HG02642 (cell line): ENCODE measurements around the gene PLPP4.
"Not testable (repeated sequence)": the region's sequence is repeated elsewhere in the genome, so short reads cannot be mapped to it uniquely, and the experiment has no call there.

Experiments used
- ATAC-seq: cut with Tn5 transposase; IDR thresholded peaks from one replicate; pipeline ENCODE4 v1.9.1; 2021; ENCODE audit warnings: mild to moderate bottlenecking; ENCODE audit not compliant: unreplicated experiment, poor library complexity

The PLPP4 gene

DNA sequence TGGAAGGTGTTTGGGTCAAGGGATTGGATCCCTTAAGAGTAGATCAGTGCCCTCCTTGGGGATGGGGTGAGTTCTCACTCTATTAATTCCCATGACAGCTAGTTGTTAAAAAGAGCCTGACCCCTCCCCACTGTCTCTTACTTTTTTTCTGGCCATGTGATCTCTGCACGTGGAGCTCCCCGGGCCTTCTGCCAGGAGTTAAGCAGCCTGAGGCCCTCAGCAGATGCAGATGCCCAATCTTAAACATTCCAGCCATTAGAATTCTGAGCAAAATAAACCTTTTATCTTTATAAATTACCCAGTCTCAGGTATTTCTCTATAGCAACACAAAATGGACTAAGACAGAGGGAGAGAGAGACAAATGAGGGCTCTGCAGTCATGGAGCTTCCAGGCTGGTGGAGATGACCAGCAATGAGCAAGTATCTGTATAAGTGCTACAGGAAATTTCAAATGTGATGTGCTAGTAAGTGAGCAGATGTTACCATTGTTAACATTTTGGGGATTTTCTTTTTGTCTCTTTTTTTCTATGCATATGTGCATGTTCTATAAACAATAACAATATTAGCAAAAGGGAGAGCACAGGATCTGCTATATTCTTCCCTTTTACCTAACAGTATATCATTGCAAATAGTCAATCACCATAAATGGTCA, 26.7 kb downstream of the PLPP4 start:
- no peak for ATAC-seq

DNA sequence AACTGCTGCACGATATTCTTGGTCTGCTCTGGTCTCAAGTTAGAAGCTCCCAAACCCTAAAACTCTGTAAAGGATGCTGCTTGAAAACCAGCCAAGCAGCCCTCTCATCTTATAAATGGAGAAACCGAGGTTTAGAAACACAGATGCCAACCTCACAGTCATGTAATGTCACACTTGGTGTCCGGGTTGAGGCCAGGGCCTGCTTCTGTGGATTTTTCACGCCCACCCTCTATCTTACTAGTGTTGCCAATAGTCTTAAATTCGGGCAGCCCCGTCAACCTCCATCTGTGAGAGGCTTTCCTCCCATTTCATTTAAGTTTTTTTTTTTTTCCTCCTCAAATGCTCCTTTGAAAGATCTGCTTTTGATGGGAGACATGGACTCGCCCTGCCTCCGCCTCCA, 28.9 kb downstream of the PLPP4 start:
- no peak for ATAC-seq

DNA sequence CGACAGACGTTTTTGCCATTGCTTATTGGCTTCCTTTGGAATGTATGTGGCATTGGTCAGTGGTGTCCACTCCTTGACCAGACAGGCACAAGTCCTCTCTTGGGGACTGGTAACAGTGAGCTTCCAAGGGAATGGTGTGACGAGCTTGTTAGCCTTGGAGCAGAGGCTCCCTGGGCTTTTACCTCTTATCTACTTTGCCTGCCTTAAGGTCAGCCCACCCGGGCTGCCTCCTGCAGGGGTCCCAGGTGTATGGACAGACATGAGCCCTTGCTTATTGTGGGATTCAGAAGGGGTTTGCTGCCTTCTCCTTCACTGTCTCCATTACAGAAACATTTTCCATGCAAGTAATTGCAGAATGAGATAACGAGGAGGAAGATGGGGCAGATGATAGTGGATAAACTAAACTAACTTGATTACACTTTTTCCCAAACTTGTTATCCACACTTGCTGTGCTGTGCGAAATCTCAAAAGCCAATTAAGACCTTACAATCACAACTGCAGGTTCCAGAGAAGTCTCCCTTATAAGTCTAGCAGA, 29.7 kb downstream of the PLPP4 start:
- ATAC-seq: no peak

DNA sequence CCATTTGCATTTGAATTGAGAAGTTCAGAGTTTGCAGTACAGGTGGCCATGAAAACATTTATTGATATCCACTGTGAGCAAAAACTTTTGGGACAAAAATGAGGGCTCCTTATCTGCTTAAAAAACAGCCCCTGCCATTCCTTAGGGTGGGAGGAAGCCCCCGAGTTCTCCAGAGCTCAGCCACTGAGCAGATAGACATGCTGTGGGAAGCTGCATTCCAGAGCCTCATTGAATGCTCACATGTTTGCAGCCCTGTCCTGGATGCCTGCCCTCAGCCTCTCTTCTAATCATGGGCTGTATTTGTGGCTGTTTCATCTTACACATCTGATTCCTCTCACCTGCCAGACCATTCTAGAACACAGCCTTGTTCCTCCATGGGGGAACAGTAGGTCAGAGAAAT, 33.3 kb downstream of the PLPP4 start:
- ATAC-seq: no peak

DNA sequence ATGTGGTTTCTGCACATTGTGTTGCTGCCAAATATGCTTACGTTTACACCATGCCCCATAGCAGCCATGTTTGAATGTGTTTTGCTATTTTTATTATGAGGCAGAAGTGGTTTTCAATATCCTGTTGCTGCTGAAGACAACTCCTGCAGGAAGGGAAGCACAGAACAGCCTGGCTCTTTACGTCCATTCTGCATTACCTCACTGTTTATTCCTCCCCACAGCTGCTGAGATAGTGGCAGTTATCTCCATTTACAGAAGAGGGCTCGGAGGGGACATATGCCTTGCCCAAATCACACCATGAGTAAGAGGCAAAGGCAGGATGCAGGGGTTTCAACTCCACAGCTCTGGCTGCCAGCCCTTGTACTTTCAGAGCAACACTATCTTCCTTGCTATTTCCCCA, 35.3 kb downstream of the PLPP4 start:
- ATAC-seq: no peak

DNA sequence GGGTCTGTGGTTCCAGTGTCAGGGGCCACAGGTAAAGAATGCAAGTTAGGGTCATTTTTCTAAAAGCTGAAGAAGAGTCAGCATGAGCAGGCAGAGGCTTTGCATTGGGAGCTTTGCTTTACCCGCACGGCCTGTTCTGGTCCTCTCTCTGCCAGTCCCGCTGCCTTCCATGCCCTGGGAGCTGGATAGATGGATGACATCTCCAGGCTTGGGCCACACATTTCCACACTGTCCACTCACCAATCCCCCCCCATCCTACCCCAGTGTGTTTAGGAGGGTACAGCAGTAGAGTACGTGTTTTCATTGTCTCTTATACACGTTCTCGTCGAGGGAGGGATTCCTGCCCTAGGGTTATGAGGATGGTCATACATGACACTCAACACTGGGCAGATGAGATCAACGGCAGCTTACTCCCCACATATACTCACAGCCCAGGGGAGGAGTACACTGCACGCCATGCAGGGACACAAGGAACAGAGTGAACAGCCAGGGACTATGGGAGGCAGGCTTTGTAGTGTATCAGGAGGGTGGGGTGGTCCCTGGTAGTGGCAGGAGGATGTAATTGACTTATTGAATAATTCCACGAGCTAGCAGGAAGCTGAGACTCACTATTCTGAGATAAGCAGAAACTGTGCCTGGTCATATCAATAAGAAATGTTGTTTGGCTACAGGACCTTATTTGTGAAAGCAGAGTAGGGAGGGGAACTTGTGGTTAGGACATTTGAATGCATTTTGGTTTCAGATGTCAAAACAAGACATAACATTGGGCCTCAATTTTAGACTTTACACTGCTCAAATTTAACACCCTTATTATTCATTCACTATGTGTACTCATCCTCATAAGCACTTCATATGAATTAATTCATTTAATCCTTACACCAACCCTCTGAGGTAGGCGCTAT, 36.6 kb downstream of the PLPP4 start:
- ATAC-seq: peak; percentile 66

DNA sequence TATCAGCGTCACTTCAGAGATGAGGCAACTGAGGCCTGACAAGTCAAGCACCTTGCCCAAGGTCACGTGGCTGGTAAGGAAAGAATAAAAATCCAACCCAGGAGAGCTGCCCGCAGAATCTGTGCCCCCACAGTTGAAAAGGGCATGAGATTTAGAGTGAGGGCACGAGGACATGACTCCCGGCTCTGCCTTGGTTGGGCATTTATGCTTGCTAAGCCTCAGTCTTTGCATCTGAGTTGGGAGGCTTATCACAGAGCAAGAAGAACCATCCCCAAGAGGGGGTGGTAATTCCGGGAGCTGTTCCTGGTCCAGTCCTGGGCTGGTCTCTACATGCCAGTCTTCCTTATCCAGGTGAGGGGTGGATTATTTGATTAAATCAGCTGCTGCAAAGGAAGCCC, 37.3 kb downstream of the PLPP4 start:
- no peak for ATAC-seq

DNA sequence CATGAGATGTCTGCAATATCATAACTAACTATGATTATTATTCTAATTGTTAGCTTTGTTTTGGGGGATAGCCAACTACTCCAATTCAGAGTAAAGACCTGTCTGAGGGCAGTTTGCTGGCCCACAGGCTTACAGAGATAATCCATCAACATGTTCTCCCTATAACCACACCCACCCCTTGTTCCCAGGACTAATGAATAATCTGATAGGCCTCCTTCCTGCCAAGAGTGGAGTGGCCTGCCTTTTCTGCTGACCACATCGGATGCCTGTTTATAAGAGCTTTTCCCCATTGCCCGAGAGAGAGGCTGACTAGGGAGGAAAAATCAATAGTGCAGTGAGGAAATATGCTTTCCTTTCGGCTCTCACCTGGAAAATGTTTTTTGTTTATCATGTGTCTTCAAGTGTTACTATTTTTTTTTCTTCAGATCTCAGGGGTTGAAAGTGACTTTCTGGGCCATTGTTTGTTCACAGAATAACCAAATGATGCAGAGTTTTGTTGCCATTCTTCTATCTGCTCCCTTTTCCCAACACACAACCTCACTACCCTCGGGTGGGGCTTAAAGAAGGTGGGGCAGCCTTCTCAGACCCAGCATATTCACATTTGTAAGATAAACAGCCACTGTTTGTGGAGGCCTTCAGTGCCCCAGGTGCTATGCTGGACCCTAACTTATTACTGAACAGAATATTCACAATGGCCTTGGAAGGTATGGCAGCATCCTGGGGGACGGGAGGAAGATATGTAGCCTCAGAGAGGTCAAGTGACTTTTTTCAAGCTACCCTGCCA, 38.4 kb downstream of the PLPP4 start:
- ATAC-seq: no peak

DNA sequence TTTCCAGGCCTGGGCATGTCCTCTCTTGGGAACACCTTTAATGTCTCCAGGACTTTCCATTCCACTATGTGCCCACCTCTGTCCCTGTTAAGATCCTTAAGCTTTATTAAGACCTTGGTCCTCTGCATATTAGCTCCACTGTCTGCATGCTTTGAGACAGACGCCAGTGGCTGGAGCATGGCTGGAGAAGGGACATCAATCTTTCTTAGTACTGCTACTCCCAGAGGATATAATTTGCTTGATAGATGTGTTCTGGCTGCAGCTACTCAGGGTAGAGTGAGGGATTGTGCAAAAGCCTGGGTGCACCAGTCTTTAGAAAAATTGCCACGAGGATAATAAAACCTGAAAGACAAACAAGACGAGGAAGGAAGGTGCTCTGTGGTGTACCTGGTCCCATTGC, 42.9 kb downstream of the PLPP4 start:
- no peak for ATAC-seq

DNA sequence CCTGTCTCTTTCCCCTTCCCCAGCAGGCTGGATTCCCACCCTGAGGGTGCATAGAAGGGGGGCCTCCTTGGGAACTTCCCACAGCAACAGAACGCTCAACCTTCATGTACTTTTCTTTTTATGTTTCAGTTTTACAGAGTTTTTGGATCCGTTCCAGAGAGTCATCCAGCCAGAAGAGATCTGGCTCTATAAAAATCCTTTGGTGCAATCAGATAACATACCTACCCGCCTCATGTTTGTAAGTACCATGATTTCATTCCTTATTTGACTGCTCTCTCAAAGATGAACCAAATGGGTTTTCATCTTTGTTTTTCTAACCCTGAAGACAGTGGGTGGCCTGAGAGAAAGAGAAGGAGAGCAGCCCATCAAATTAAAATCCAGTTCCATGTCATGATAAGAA, 46.7 kb downstream of the PLPP4 start:
- ATAC-seq: no peak

DNA sequence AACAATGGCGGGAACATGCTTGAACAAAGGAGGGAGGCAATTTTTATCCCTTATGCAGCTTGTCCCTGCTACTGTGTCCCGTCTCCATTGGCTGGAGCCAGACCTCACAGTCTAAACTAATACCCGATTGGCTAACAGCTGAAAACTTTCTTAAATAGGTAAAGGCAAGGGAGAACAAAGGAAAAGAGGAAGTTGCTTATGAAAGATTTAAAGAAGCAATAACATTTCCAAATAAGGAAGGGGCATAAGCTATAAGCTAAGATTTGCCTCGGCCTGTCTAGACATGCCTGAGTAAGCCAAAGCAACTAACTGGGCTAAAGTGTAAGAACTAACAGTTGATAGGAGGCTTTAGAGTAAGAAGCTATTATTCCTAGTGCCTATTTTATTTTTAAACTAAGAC, 47.2 kb downstream of the PLPP4 start:
- not testable (repeated sequence) for ATAC-seq

DNA sequence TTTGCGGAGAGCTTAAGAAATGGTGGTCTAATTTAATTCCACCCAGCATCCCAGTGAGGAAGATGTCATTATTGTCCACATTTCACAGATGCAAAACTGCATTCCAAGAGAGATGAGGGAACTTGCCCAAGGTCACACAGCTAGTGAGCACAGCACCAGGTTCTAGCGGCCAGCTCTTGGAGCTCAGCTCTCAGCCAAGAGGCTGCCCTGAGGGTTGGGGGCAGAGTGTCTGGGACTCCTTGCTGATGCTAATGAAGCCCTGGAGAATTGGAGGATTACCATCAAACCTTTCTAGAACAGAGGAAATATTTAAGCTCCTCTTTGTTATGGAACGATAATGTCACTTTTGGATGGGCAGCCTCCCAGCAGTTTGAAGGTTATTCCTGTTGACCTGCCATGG, 48.0 kb downstream of the PLPP4 start:
- no peak for ATAC-seq

DNA sequence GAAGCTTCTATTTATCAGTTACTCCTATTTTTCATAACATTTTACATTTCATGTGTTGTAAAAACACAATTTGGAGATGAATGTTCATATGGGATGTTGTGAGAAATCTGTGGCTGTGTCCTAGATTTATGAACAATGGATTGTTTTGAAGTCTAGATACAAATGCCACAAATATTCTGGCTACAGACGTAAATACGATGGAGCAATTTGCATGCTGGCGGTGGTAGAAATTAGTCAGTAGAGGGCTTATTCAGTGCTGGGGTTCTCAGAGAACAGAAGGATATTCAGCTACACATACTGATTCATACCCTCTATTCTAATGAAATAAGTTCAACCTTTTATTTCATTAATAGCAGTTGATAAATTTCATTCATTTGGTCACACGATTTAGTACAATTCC, 48.8 kb downstream of the PLPP4 start:
- no peak for ATAC-seq

DNA sequence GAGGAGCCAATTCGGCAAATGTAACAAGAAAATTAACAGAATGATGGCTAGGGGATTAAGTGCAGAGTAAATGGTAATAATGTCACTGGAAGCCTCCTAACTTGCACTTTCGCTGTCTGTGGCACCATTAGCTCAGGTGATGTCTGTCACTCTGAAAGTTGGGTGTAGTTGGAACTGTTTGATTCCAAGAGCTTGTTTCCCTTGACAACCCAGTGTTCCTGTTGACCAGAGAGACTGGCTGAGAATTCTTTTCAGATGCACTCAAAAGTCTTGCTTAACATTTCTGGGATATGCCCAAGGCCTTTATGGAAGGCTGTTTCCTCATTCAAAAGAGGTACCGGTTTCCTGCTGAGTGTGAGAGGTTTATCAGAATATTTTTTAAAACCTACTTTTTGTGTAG, 49.6 kb downstream of the PLPP4 start:
- no peak for ATAC-seq

DNA sequence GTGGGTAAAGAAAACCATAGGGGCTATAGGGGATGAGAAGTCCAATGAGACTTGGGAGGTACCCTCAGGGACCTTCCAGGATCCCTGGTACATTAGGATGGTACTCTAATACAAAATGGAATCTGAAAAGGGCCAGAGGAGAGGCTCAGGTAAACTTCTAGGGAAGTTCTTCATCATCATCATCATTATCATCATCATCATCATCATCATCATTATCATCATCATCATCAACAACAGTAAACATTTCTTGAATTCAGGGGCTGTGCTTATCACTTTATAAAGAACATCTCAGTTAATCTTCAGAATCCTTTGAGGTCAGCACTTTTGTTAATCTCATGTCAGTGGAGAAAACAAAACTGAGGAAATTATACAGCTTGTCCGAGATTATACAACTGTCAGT, 50.1 kb downstream of the PLPP4 start:
- ATAC-seq: no peak

DNA sequence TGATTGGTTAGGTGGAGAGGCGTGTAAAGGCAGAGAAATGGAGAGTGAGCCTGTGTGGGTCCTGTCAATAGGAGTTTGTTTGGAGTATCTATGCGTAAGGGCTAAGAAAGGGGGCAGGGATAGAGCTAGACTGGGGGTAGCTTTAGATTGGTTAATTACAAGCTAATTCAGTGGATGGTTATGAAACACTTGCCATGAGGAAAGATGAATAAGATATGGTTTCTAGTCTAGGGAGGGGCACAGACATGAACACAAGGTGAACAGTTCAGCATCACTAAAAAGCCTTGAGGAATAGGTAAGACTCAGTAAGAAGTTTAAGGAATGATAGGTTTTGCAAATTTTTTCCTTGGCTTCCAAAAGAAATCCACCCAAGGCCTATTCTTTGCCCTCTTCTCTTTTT, 50.6 kb downstream of the PLPP4 start:
- no peak for ATAC-seq

DNA sequence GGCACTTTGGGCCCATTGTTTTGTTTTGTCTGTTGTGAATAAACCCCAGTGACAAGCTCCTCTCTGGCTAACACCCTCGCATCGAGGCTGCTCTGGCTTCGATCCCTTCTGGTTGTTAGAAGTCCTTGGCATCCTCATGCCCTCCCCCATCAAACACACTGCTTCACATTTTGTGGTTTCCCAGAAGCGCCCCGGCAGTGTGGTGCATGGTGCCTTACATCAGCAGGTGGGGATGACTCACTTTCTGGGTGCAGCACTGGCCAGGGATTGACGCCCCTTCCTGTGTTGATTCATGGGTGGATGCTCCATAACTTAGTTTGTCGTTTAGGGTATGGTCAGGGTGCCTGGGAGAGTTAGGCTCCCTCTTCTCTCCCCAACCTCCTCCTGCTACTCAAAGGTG, 51.4 kb downstream of the PLPP4 start:
- ATAC-seq: no peak

DNA sequence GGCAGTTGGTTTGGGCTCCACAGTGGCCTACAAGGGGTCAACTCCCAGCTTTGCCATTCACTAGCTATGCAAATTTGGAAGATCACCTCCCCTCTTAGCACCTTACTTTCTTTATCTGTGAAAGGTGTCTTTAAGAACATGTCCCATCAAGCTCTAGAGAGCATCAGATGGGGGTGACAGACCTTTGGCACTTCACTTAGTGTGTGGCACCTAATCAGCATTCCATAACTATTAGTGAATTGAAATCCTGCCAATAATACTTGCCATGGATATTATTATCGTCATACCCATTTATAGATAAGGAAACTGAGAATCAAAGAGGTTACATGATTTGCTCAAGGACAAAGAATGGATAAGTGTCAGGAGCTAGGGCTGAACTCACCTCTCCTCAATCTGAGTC, 51.9 kb downstream of the PLPP4 start:
- no peak for ATAC-seq

DNA sequence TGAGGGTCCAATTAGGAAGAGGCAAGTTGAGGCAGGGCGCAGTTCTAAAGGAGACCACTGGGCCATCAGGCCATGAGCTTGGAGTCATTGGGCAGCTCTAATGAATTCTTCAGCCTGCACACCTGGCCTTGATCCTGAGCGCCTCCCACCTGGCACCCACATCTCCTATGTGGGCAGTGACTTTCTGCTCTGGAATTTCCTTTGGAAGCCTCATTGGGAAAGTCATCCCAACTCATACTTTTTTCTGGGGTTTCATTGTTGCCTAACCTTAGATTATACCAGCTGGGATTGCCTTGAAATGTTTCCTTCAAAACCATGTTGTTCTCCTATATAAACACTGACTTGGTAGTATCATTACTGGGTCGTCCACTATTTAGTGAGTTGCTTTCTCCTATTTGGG, 54.1 kb downstream of the PLPP4 start:
- ATAC-seq: no peak

DNA sequence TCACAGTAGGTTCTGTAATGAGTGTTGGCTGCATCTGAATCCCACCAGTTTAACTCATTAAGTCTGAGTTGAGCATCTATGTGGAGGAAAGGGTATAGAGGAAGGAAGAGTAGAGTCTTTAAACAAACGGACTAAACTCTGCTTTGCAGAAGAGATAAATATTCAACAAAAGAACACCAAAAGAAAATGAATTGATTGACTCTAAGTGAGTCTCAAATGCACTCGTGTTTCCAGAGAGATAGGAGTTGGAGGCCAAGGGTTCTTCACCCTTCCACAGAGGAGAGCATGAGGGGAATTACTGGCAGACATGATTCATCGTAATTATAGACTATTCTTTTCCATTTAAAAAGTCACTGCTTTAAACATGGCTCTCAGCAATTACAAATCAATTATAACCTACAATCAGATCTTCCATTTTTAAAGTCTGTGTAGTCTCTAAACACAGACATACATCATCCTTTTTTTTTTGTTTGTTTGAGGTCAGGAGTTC, 56.3 kb downstream of the PLPP4 start:
- ATAC-seq: no peak
